Mesenchymal stem cell (in vitro differentiated cells and primary cell): ENCODE measurements around the gene GSPT1.

ENCODE experiments used
- DNase-seq: peaks from one replicate; pipeline ENCODE4 v3.0.0-alpha.2; 2013
- H2AFZ ChIP-seq: one replicate; pipeline ENCODE4 v1.6.1; 2013; ENCODE audit warnings: low read depth, mild to moderate bottlenecking, control low read depth, inconsistent platforms, low read length, moderate library complexity
- H2AK5ac ChIP-seq: 2 replicates; pipeline ENCODE4 v1.6.1; 2013; ENCODE audit warnings: low read length, moderate library complexity, mild to moderate bottlenecking, inconsistent platforms; ENCODE audit not compliant: severe bottlenecking
- H2BK120ac ChIP-seq: one replicate; pipeline ENCODE4 v1.6.1; 2013; ENCODE audit warnings: low read depth, mild to moderate bottlenecking, inconsistent platforms, low read length, moderate library complexity
- H2BK12ac ChIP-seq, 2 experiments: one replicate each; pipeline ENCODE4 v1.6.1; 2013; ENCODE audit warnings: inconsistent platforms in 2 of 2, low read length in 2 of 2, mild to moderate bottlenecking in 2 of 2, moderate library complexity in 2 of 2, control low read depth in 1 of 2
- H2BK15ac ChIP-seq: one replicate; pipeline ENCODE4 v1.6.1; 2013; ENCODE audit warnings: mild to moderate bottlenecking, low read depth, inconsistent platforms; ENCODE audit not compliant: poor library complexity, severe bottlenecking
- H2BK5ac ChIP-seq: 2 replicates; pipeline ENCODE4 v1.6.1; 2013; ENCODE audit warnings: low read depth, mild to moderate bottlenecking, low read length, control low read depth, inconsistent platforms; ENCODE audit not compliant: poor library complexity, severe bottlenecking
- H3K14ac ChIP-seq, 2 experiments: one replicate each; pipeline ENCODE4 v1.6.1; 2013; ENCODE audit warnings: inconsistent platforms in 2 of 2, low read length in 2 of 2, control low read depth in 1 of 2, mild to moderate bottlenecking in 1 of 2, moderate library complexity in 1 of 2
- H3K18ac ChIP-seq, 2 experiments: one replicate each; pipeline ENCODE4 v1.6.1; 2013; ENCODE audit warnings: inconsistent platforms in 2 of 2, low read length in 2 of 2, control low read depth in 1 of 2, low read depth in 1 of 2, mild to moderate bottlenecking in 1 of 2
- H3K23ac ChIP-seq, 2 experiments: one replicate each; pipeline ENCODE4 v1.6.1; 2013; ENCODE audit warnings: inconsistent platforms in 2 of 2, low read length in 2 of 2, mild to moderate bottlenecking in 2 of 2, moderate library complexity in 2 of 2, control low read depth in 1 of 2
- H3K27ac ChIP-seq: 2 replicates; pipeline ENCODE4 v1.5.1; 2013; ENCODE audit warnings: mild to moderate bottlenecking, moderate library complexity, low read length, control low read depth, inconsistent platforms; ENCODE audit not compliant: poor library complexity, severe bottlenecking
- H3K27me3 ChIP-seq, 2 experiments: 2 replicates each; pipeline versions ENCODE4 v1.6.1 to v1.7.0; 2013; ENCODE audit warnings: low read length in 2 of 2, mild to moderate bottlenecking in 2 of 2, moderate library complexity in 2 of 2, control low read depth in 1 of 2, inconsistent platforms in 1 of 2; ENCODE audit not compliant: control insufficient read depth in 1 of 2, insufficient read depth in 1 of 2
- H3K36me3 ChIP-seq, 2 experiments: 2 replicates each; pipeline versions ENCODE4 v1.6.1 to v1.7.0; 2013; ENCODE audit warnings: low read length in 2 of 2, control low read depth in 1 of 2, inconsistent platforms in 1 of 2, low read depth in 1 of 2, mild to moderate bottlenecking in 1 of 2; ENCODE audit not compliant: insufficient read depth in 2 of 2, control insufficient read depth in 1 of 2
- H3K4ac ChIP-seq, 2 experiments: one replicate each; pipeline ENCODE4 v1.6.1; 2013; ENCODE audit warnings: inconsistent platforms in 2 of 2, low read length in 2 of 2, mild to moderate bottlenecking in 2 of 2, moderate library complexity in 2 of 2, control low read depth in 1 of 2, low read depth in 1 of 2
- H3K4me1 ChIP-seq: 2 replicates; pipeline ENCODE4 v1.6.1; 2013; ENCODE audit warnings: low read depth, low read length, control low read depth; ENCODE audit not compliant: control insufficient read depth, insufficient read depth
- H3K4me2 ChIP-seq: 2 replicates; pipeline ENCODE4 v1.6.1; 2013; ENCODE audit warnings: low read length, mild to moderate bottlenecking, inconsistent platforms; ENCODE audit not compliant: poor library complexity, severe bottlenecking
- H3K4me3 ChIP-seq, 2 experiments: 2 replicates each; pipeline versions ENCODE4 v1.5.1 to v1.7.0; 2013; ENCODE audit warnings: low read length in 2 of 2, mild to moderate bottlenecking in 2 of 2, control low read depth in 1 of 2, low read depth in 1 of 2; ENCODE audit not compliant: insufficient read depth in 1 of 2
- H3K79me1 ChIP-seq: replicated peaks from 2 replicates; pipeline ENCODE4 v1.6.1; 2013; ENCODE audit warnings: mild to moderate bottlenecking, control low read depth, low read length, inconsistent platforms; ENCODE audit not compliant: poor library complexity, severe bottlenecking
- H3K9ac ChIP-seq: 2 replicates; pipeline ENCODE4 v1.7.0; 2013; ENCODE audit warnings: mild to moderate bottlenecking, low read length, moderate library complexity
- H3K9me3 ChIP-seq: 2 replicates; pipeline ENCODE4 v1.7.0; 2013; ENCODE audit warnings: mild to moderate bottlenecking, low read length; ENCODE audit not compliant: control insufficient read depth
- H4K8ac ChIP-seq: one replicate; pipeline ENCODE4 v1.6.1; 2013; ENCODE audit warnings: inconsistent platforms, mild to moderate bottlenecking, low read length, moderate library complexity
- H4K91ac ChIP-seq: one replicate; pipeline ENCODE4 v1.6.1; 2013; ENCODE audit warnings: mild to moderate bottlenecking, low read length, inconsistent platforms
- WGBS: methylation state at CpG from one replicate; pipeline ENCODE4 v1.1.7; 2013; ENCODE audit warnings: mixed read lengths; 5-methylcytosine and 5-hydroxymethylcytosine counted together

The GSPT1 gene

GRCh38 chr16:11871193-11871592, 44.6 kb downstream of the GSPT1 start:
- H4K91ac ChIP-seq = no peak overlapping the region
- H4K8ac ChIP-seq = no peak overlapping the region
- H3K79me1 ChIP-seq = peaks cover under 1% of the 10 kb centered on the region
- H3K9me3 ChIP-seq = no peaks in the 10 kb centered on the region
- WGBS = 74% methylated on average over 3 of the region's 7 CpGs
- peaks cover 8% of the 10 kb centered on the region for H3K4me1 ChIP-seq
- no peak overlapping the region for H3K4me3 ChIP-seq
- H3K27ac ChIP-seq = no peak overlapping the region
- H3K23ac ChIP-seq = no peak overlapping the region
- no peak overlapping the region for H2AFZ ChIP-seq
- no peak overlapping the region for H2BK5ac ChIP-seq
- no peaks in the 10 kb centered on the region for H3K27me3 ChIP-seq
- no peak overlapping the region for H2BK12ac ChIP-seq
- DNase-seq = peak; percentile 64
- H3K36me3 ChIP-seq = peaks cover 8 to 76% of the 10 kb centered on the region in 2 experiments
- H2BK120ac ChIP-seq = no peak overlapping the region
- H2AK5ac ChIP-seq = no peak overlapping the region
- H3K4me2 ChIP-seq = no peak overlapping the region
- H3K18ac ChIP-seq = no peak overlapping the region
- H2BK15ac ChIP-seq = no peak overlapping the region
- no peak overlapping the region for H3K14ac ChIP-seq
- H3K4ac ChIP-seq = no peak overlapping the region
- peak overlapping the region; percentile 31 for H3K9ac ChIP-seq

GRCh38 chr16:11870399-11870798, 45.4 kb downstream of the GSPT1 start:
- Histone ChIP-seq H3K36me3 (peaks cover 8 to 68% of the 10 kb centered on the region in 2 experiments), H2BK5ac (no peak overlapping the region)
- WGBS = 53% methylated on average over 3 of the region's 3 CpGs

GRCh38 chr16:11869353-11870228, 46.2 kb downstream of the GSPT1 start:
- Histone ChIP-seq H3K14ac (no peak overlapping the region), H4K91ac (no peak overlapping the region), H3K27me3 (no peaks in the 10 kb centered on the region), H2BK15ac (no peak overlapping the region), H2BK120ac (no peak overlapping the region), H2BK5ac (no peak overlapping the region), H3K27ac (no peak overlapping the region), H3K18ac (no peak overlapping the region), H2AFZ (no peak overlapping the region), H3K4me3 (no peak overlapping the region), H3K79me1 (no peaks in the 10 kb centered on the region), H3K9ac (no peak overlapping the region), H4K8ac (no peak overlapping the region), H3K4me1 (peaks cover 9% of the 10 kb centered on the region), H2AK5ac (no peak overlapping the region), H3K4me2 (no peak overlapping the region), H3K4ac (no peak overlapping the region), H2BK12ac (no peak overlapping the region), H3K36me3 (peaks cover 8 to 62% of the 10 kb centered on the region in 2 experiments), H3K9me3 (no peaks in the 10 kb centered on the region), H3K23ac (no peak overlapping the region)
- WGBS = 96% methylated on average over 8 of the region's 8 CpGs
- no peak for DNase-seq

More at GRCh38 chr16:11870399-11870798, 45.4 kb downstream of the GSPT1 start:
- no peak overlapping the region for H3K14ac ChIP-seq
- no peak for DNase-seq
- no peaks in the 10 kb centered on the region for H3K79me1 ChIP-seq
- no peak overlapping the region for H4K91ac ChIP-seq
- no peak overlapping the region for H3K4me3 ChIP-seq
- H3K9ac ChIP-seq = no peak overlapping the region
- no peak overlapping the region for H3K4ac ChIP-seq
- no peak overlapping the region for H2BK12ac ChIP-seq
- H2BK120ac ChIP-seq = no peak overlapping the region
- H2BK15ac ChIP-seq = no peak overlapping the region
- H3K4me2 ChIP-seq = no peak overlapping the region
- H2AK5ac ChIP-seq = no peak overlapping the region
- H3K23ac ChIP-seq = no peak overlapping the region
- no peak overlapping the region for H2AFZ ChIP-seq
- peaks cover 9% of the 10 kb centered on the region for H3K4me1 ChIP-seq
- H3K18ac ChIP-seq = no peak overlapping the region
- H3K27me3 ChIP-seq = no peaks in the 10 kb centered on the region
- H3K27ac ChIP-seq = no peak overlapping the region
- no peak overlapping the region for H4K8ac ChIP-seq
- H3K9me3 ChIP-seq = no peaks in the 10 kb centered on the region

- 100% methylated on average over 2 of the region's 2 CpGs for WGBS
- no peak overlapping the region for H3K9ac ChIP-seq
- DNase-seq = no peak
- H3K14ac ChIP-seq = no peak overlapping the region
- no peak overlapping the region for H4K91ac ChIP-seq
- H2BK12ac ChIP-seq = no peak overlapping the region
- H3K4me2 ChIP-seq = no peak overlapping the region
- no peak overlapping the region for H3K4me3 ChIP-seq
- no peaks in the 10 kb centered on the region for H3K27me3 ChIP-seq
- no peak overlapping the region for H3K27ac ChIP-seq
- H2AK5ac ChIP-seq = no peak overlapping the region
- H3K4ac ChIP-seq = no peak overlapping the region
- H3K4me1 ChIP-seq = peaks cover 9% of the 10 kb centered on the region
- H2AFZ ChIP-seq = no peak overlapping the region
- no peak overlapping the region for H4K8ac ChIP-seq
- peaks cover 6 to 53% of the 10 kb centered on the region in 2 experiments for H3K36me3 ChIP-seq
- H3K23ac ChIP-seq = no peak overlapping the region
- H2BK15ac ChIP-seq = no peak overlapping the region
- H3K79me1 ChIP-seq = peaks cover 1% of the 10 kb centered on the region
- H3K18ac ChIP-seq = no peak overlapping the region
- no peak overlapping the region for H2BK5ac ChIP-seq
- H2BK120ac ChIP-seq = no peak overlapping the region
- H3K9me3 ChIP-seq = no peaks in the 10 kb centered on the region
Measured at GRCh38 chr16:11868412-11868980, 47.3 kb downstream of the GSPT1 start.
